ENCODE results near the gene BEND3. TPM values are rescaled to one million over a fixed set of nuclear protein-coding genes. Genes with fewer than 3 reads are reported as not detected.

BEND3 gene
- total RNA-seq, 2 experiments from 2014 or later, result 5.0 to 5.5 TPM

DNA sequence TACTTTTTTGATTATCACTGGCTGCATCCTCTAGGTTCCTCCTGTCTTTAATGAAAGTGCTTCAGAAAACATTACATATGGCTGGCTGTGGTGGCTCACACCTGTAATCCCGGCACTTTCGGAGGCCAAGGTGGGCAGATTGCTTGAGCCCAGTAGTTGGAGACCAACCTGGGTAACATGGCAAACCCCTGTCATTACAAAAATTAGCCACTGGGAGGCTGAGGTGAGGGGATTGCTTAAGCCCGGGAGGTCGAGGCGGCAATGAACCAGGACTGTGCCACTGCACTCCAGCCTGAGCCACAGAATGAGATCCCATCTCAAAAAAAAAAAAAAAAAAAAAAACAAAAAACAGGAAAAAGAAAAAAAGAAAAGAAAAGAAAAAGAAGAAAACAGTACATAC is 35.3 kb downstream of the BEND3 start:
- DNase-seq (peak; percentile 14), ATAC-seq (no peak)
- intact Hi-C loops (cut with DNase I, micrococcal nuclease), result no loop called here
- Mint-ChIP-seq H3K27me3 (no peaks in the 10 kb centered on the region), H3K27ac (no peak overlapping the region), H3K9me3 (ENCODE audit: low read depth) (peaks cover 2% of the 10 kb centered on the region), H3K4me3 (no peak overlapping the region), H3K36me3 (ENCODE audit: low read depth) (peaks cover 13% of the 10 kb centered on the region), H3K4me1 (no peaks in the 10 kb centered on the region)
- ChIA-PET POLR2A (no interaction called here), CTCF (no interaction called here)

DNA sequence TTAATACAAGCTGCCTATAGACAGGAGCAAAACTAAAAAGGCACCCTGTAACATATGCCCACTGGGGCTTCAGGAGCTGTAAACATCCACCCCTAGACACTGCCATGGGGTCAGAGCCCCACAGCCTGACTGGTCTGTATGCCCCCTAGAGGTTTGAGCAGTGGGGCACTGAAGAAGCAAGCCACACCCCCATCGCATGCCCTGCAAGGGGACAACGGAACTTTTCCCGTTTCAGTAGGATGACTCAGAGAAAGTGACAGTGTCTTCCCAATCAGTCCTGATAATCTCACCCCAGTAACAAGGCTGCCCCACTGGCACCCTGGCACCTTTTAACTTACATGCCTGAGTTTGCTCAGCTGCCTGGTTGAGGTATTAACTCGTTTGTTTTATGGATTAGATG is 35.9 kb downstream of the BEND3 start:
- CTCF ChIA-PET, result no interaction called here
- H3K27me3 Mint-ChIP-seq, result no peaks in the 10 kb centered on the region
- DNase-seq (no peak), ATAC-seq (no peak)
- no peak overlapping the region for H3K4me3 Mint-ChIP-seq
- no peak overlapping the region for H3K27ac Mint-ChIP-seq
- peaks cover 7% of the 10 kb centered on the region for H3K36me3 Mint-ChIP-seq (ENCODE audit: low read depth)
- H3K9me3 Mint-ChIP-seq (ENCODE audit: low read depth), result no peaks in the 10 kb centered on the region
- POLR2A ChIA-PET, result no interaction called here
- intact Hi-C loops (cut with DNase I, micrococcal nuclease), result no loop called here
- H3K4me1 Mint-ChIP-seq, result no peaks in the 10 kb centered on the region

DNA sequence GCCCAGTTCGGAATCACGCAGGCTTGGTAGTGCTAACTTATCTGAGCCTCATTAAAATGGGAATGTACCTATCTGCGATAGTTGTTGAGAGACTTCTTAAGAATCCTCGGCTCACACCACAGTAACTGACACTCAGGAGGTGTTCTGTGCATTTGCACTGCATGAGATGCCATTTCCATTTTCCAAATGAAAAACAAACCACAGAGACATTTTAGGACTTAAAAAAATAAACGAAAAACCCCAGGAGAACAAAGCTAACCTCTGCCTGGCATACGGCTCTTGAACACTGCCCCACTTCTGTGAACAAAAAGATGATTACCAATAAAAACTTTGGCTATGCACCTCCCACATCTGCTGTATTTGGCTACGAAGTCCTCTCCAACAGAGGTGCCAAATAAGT is 37.6 kb downstream of the BEND3 start:
- POLR2A ChIA-PET, result no interaction called here
- ATAC-seq (no peak), DNase-seq (no peak)
- H3K36me3 Mint-ChIP-seq (ENCODE audit: low read depth), result no peaks in the 10 kb centered on the region
- H3K27ac Mint-ChIP-seq, result no peak overlapping the region
- CTCF ChIA-PET, result interaction anchor here (0.6 kb wide), 1 partner anchor 1123 kb away, joined by 4 read pairs; no protein-coding TSS in a partner anchor
- no peak overlapping the region for H3K4me3 Mint-ChIP-seq
- intact Hi-C loops (cut with DNase I, micrococcal nuclease), result no loop called here
- H3K9me3 Mint-ChIP-seq (ENCODE audit: low read depth), result no peaks in the 10 kb centered on the region
- no peaks in the 10 kb centered on the region for H3K27me3 Mint-ChIP-seq
- no peaks in the 10 kb centered on the region for H3K4me1 Mint-ChIP-seq

DNA sequence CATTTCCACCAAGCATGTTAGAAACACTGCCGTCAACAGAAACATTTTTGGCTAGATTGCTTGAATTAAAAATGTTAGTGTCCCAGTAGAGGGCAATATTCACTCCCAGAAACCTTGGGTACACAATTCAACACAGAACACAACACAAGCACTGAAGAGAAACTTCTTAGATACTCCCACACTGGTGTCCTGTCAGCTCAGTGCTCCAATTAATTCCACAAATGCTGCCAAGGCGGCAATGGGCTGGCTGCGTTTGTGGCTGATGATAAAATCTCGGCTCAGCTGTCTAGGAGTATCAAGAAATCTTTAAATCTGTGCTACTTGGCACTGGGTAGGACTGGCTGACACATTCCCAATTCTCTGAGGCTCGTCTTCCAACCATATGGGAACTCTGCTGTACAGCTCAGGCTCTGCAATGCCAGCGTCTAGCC is 39.3 kb downstream of the BEND3 start:
- ATAC-seq, result no peak
- Mint-ChIP-seq H3K27me3 (no peaks in the 10 kb centered on the region), H3K4me3 (no peak overlapping the region), H3K4me1 (no peaks in the 10 kb centered on the region), H3K36me3 (ENCODE audit: low read depth) (peaks cover 1% of the 10 kb centered on the region), H3K9me3 (ENCODE audit: low read depth) (no peaks in the 10 kb centered on the region), H3K27ac (no peak overlapping the region)
- intact Hi-C loops (cut with DNase I, micrococcal nuclease), result no loop called here
- ChIA-PET POLR2A (no interaction called here), CTCF (no interaction called here)
- no peak for DNase-seq

DNA sequence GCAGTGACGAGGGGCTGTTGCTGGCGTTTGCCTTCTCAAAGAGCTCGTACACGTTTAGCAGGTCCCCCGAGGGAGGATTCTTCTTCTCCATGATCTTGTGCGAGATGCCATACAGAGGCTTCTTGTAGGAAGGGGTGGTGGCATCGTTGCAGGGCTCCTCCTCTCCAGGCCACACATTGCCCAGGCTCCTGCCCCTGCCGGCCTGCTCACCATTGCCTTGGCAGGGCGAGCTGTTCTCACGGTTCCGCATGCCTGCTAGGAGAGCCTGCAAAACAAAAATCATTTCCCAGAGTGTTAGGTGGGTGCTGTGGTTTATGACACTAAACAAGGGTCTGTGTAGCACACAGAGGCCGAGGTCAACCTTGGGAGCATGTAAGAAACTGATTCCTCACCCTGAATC is 44.6 kb downstream of the BEND3 start:
- H3K27ac Mint-ChIP-seq, result no peak overlapping the region
- peaks cover 13% of the 10 kb centered on the region for H3K36me3 Mint-ChIP-seq (ENCODE audit: low read depth)
- ChIA-PET CTCF (no interaction called here), POLR2A (no interaction called here)
- no peaks in the 10 kb centered on the region for H3K27me3 Mint-ChIP-seq
- H3K9me3 Mint-ChIP-seq (ENCODE audit: low read depth), result no peaks in the 10 kb centered on the region
- peaks cover 19% of the 10 kb centered on the region for H3K4me1 Mint-ChIP-seq
- intact Hi-C loops (cut with DNase I, micrococcal nuclease), result no loop called here
- H3K4me3 Mint-ChIP-seq, result no peak overlapping the region
- ATAC-seq, result no peak
- DNase-seq, result no peak

DNA sequence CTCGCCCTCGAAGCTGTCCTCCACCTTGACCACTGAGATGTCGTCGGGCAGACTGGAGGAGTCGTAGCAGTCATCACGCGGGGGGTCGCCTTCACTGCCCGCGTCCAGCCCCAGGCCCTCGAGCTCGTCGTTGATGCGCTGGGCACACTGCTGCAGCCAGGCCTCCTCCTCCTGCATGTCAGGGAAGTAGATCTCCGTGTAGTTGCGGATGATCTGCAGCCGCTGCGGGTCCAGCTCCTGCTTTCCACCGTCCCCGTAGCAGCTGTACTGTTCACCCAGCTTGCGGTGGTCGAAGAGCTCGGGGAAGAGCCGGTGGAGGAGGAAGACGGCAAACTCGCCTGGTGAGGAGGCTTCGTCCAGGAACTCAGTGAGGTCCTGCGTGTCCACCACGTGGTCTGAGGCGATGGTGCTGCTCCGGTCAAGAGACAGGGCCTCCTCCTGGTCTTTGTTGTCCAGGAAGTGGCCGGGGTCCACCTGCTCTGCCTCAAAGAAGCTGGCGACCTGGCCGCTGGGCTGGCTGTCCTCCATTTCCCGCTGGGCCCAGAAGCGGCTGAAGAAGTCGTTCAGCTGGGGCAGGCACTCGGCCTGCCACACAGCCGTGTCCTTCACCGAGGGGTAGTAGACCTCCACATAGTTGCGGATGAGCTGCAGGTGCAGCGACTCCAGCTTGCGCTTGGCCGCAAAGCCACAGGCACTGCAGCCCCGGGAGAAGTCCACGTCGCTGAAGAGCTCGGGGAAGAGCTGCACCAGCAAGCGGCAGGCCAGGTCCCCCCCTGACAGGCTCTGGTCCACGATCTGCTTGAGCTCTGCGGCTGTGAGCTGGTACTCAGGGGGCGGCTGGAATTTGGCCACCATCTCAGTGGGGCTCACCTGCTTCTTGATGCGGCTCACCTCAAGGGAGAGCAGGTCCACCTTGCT is 45.4 kb downstream of the BEND3 start:
- ChIA-PET POLR2A (no interaction called here), CTCF (no interaction called here)
- no peak overlapping the region for H3K27ac Mint-ChIP-seq
- no peaks in the 10 kb centered on the region for H3K27me3 Mint-ChIP-seq
- intact Hi-C loops (cut with DNase I, micrococcal nuclease), result no loop called here
- H3K36me3 Mint-ChIP-seq (ENCODE audit: low read depth), result peaks cover 13% of the 10 kb centered on the region
- H3K4me3 Mint-ChIP-seq, result no peak overlapping the region
- H3K9me3 Mint-ChIP-seq (ENCODE audit: low read depth), result no peaks in the 10 kb centered on the region
- DNase-seq, result no peak
- peaks cover 27% of the 10 kb centered on the region for H3K4me1 Mint-ChIP-seq
- no peak for ATAC-seq

DNA sequence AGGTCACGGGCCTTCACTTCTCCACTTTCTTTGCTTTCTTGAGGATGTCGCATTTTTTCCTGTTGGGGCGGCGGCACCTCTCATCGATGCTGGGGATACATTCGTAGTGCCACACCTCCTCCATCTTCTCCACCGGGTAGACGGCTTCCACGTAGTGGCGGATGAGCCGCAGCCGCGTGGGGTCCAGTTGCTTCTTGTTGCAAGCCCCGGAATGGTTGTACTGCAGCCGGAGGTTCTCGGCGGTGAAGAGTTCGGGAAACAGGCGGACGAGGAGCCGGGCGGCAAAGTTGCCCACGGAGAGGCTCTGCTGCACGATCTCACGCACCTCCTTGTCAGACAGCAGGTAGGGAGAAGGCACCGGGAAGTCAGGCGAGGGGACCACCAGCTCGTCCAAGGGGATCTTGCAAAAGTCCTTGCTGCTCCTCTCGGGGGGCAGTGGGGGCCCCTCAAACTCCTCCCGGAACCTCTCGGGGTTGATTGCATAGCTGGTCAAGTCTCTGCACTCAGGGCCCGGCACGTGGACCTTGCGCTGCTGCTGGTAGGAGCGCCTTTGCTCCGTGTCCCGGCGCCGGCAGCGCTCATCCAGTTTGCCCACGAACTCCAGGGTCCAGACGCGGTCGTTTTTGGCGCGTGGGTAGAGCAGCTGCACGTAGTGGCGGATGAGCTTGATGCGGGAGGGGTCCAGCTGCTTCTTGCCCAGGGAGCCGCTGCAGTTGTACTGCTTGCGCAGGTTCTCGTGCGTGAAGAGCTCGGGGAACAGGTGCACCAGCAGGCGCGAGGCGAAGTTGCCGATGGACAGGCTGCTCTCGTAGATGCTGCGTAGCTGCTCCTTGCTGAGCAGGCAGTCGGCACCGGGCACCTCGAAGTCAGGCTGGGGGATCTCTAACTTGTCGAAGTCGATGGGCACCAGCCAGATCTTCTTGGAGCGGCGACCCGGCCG is 46.4 kb downstream of the BEND3 start:
- Mint-ChIP-seq H3K27ac (no peak overlapping the region), H3K36me3 (ENCODE audit: low read depth) (peaks cover 13% of the 10 kb centered on the region), H3K27me3 (no peaks in the 10 kb centered on the region), H3K9me3 (ENCODE audit: low read depth) (no peaks in the 10 kb centered on the region), H3K4me3 (no peak overlapping the region), H3K4me1 (peaks cover 33% of the 10 kb centered on the region)
- intact Hi-C loops (cut with DNase I, micrococcal nuclease), result no loop called here
- CTCF ChIA-PET, result no interaction called here
- ATAC-seq, result no peak
- no peak for DNase-seq
- POLR2A ChIA-PET, result no interaction called here

DNA sequence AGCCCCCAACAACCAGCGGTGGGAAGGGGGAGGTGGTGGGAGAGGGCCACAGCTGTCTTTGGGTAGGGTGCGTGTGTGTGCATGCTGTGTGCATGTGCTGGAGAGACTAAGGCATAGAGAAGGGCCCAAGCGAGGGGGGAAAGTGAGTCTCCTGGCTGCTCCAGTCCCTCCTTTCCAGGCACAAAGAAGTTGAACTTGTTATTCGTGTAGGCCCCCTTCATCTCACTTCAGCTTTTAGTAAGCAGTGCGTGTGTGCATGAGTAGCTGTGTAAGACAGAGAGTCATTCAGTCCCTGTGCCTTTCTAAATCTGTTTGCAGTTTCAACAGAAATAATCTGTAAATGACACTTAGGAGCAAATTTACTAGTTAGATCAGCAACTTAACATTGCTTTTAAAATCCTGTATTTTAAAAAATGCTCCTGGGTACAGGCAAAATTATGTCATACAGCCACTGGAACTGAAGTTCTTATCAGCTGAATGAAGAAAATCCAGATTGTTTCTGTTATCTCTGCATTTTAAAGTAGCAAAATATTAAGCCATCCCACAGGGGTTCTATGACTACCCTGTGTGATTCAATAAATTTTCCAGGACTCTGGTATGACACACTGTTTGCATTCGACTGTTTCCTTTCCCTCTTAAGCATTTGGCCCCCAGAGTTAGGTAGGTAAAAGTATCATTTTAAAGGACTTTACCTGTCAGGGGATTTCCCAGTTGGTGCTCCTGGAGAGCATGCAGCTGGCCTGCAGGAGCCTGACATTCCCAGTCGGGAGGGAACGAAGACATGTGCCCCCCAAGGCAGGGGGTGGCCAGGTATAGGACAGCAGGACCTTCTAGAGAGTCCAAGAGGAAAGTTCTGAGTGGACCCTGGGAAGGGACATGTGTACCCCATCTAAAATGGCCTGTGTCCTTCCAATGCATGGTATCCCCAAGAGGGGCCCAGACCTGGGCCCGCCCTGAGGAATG is 48.3 kb downstream of the BEND3 start:
- POLR2A ChIA-PET, result no interaction called here
- peak; percentile 82 for ATAC-seq

DNA sequence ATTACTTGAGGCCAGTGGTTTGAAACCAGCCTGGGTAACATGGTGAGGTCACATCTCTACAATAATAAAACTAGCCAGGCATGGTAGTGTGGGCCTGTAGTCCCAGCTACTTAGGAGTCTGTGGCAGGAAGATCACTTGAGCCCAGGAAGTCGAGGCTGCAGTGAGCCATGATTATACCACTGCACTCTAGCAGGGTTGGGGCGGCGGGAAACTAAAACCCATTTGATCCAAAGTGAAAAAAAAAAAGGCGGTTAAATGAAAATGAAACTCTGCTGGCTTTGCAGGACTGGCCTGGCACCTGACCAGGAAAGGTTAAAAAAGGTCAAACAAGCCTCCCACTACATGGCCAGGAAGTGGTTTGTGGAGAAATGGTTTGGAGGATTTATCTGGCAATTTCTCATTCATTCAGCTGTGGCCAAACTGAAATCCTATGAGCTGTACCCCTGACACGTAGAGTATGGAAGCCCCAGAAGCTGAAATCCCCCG is 50.7 kb downstream of the BEND3 start:
- Mint-ChIP-seq H3K9me3 (ENCODE audit: low read depth) (no peaks in the 10 kb centered on the region), H3K4me1 (peaks cover 56% of the 10 kb centered on the region), H3K36me3 (ENCODE audit: low read depth) (peaks cover 12% of the 10 kb centered on the region), H3K27ac (peak overlapping the region; percentile 79), H3K4me3 (no peak overlapping the region), H3K27me3 (no peaks in the 10 kb centered on the region)
- CTCF ChIA-PET, result no interaction called here
- ATAC-seq, result peak; percentile 56
- intact Hi-C loops (cut with DNase I, micrococcal nuclease), result loop anchor here in 1 of 2 experiments (5.0 kb wide), 2 partner anchors 37 to 48 kb away; partner anchors contain the start of gene MTRES1
- POLR2A ChIA-PET, result no interaction called here
- DNase-seq, result peak; percentile 56

More for the DNA sequence above, 48.3 kb downstream of the BEND3 start:
- DNase-seq, result peak; percentile 55
- Mint-ChIP-seq H3K4me3 (no peak overlapping the region), H3K4me1 (peaks cover 43% of the 10 kb centered on the region), H3K27me3 (no peaks in the 10 kb centered on the region), H3K9me3 (ENCODE audit: low read depth) (no peaks in the 10 kb centered on the region), H3K36me3 (ENCODE audit: low read depth) (peaks cover 13% of the 10 kb centered on the region), H3K27ac (peak overlapping the region; percentile 83)
- CTCF ChIA-PET, result interaction anchor here (0.6 to 0.8 kb wide), 5 partner anchors 46 to 644 kb away, joined by 3 read pairs; no protein-coding TSS in a partner anchor
- intact Hi-C loops (cut with DNase I, micrococcal nuclease), result loop anchor here in 1 of 2 experiments (2.0 kb wide), 2 partner anchors 38 to 48 kb away; partner anchors contain the start of genes BEND3 and MTRES1

DNA sequence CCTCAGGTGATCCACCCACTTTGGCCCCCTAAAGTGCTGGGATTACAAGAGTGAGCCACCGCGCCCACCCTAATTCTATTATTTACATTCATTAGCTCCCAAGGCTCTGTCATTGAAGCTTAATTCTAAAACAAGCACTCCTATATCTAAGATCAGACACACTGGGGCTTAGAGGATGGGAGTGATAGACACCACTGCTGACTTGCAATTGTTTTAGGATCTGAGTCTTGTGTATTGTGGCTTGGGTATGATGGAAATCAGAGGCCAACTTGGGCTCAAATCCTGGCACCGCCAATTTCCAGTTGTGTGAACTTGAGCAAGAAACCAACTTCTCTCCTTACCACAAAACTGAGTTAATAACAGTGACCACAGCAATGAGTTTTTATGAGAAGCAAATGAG is 52.6 kb downstream of the BEND3 start:
- Mint-ChIP-seq H3K27ac (no peak overlapping the region), H3K4me3 (no peak overlapping the region), H3K27me3 (no peaks in the 10 kb centered on the region), H3K36me3 (ENCODE audit: low read depth) (peaks cover 2% of the 10 kb centered on the region), H3K4me1 (peaks cover 53% of the 10 kb centered on the region), H3K9me3 (ENCODE audit: low read depth) (no peaks in the 10 kb centered on the region)
- ChIA-PET POLR2A (no interaction called here), CTCF (interaction anchor here (1.4 to 2.1 kb wide), 2 partner anchors 11 to 51 kb away, joined by 3 to 11 read pairs; no protein-coding TSS in a partner anchor)
- intact Hi-C loops (cut with DNase I, micrococcal nuclease), result loop anchor here in 1 of 2 experiments (5.0 kb wide), 2 partner anchors 35 to 50 kb away; partner anchors contain the start of gene MTRES1
- DNase-seq (no peak), ATAC-seq (no peak)

Measured in activated CD4-positive, alpha-beta T cell treated with anti-CD3 and anti-CD28 coated beads for 36 hours (primary cell).